Measurements from ENCODE around the gene UBP1.
"Not testable (repeated sequence)": the region's sequence is repeated elsewhere in the genome, so short reads cannot be mapped to it uniquely, and the experiment has no call there.

The UBP1 gene

GRCh38 chr3:33433843-33434242 lies 6.4 kb downstream of the UBP1 start:
- no peak for DNase-seq

- DNase-seq = no peak
These were observed 9.6 kb downstream of the UBP1 start for GRCh38 chr3:33430571-33430970.

GRCh38 chr3:33430061-33430460 lies 10.1 kb downstream of the UBP1 start:
- no peak for DNase-seq

- not testable (repeated sequence) for DNase-seq
These were observed 10.9 kb downstream of the UBP1 start for GRCh38 chr3:33429306-33429705.

- DNase-seq = no peak
These were observed 11.5 kb downstream of the UBP1 start for GRCh38 chr3:33428734-33429133.

GRCh38 chr3:33426630-33427317 lies 13.4 kb downstream of the UBP1 start:
- DNase-seq = no peak

GRCh38 chr3:33426068-33426467 lies 14.1 kb downstream of the UBP1 start:
- DNase-seq = no peak

GRCh38 chr3:33425453-33425852 lies 14.8 kb downstream of the UBP1 start:
- no peak for DNase-seq

- DNase-seq = no peak
These were observed 15.4 kb downstream of the UBP1 start for GRCh38 chr3:33424606-33425452.

GRCh38 chr3:33420966-33421365 lies 19.2 kb downstream of the UBP1 start:
- DNase-seq = no peak

GRCh38 chr3:33419948-33420347 lies 20.3 kb downstream of the UBP1 start:
- no peak for DNase-seq

GRCh38 chr3:33417066-33417673 lies 23.0 kb downstream of the UBP1 start:
- DNase-seq = no peak

- DNase-seq = not testable (repeated sequence)
These were observed 29.4 kb downstream of the UBP1 start for GRCh38 chr3:33410816-33411215.

- no peak for DNase-seq
These were observed 36.4 kb downstream of the UBP1 start for GRCh38 chr3:33403756-33404155.

GRCh38 chr3:33402936-33403335 lies 37.3 kb downstream of the UBP1 start:
- no peak for DNase-seq

- no peak for DNase-seq
These were observed 38.4 kb downstream of the UBP1 start for GRCh38 chr3:33401781-33402180.

GRCh38 chr3:33398410-33398809 lies 41.8 kb downstream of the UBP1 start:
- DNase-seq = no peak

GRCh38 chr3:33395900-33396299 lies 44.3 kb downstream of the UBP1 start:
- DNase-seq = no peak

- DNase-seq = no peak
These were observed 45.7 kb downstream of the UBP1 start for GRCh38 chr3:33394403-33395054.

GRCh38 chr3:33392703-33393125 lies 47.5 kb downstream of the UBP1 start:
- no peak for DNase-seq

GRCh38 chr3:33392144-33392543 lies 48.1 kb downstream of the UBP1 start:
- DNase-seq = no peak

GRCh38 chr3:33391255-33391995 lies 48.8 kb downstream of the UBP1 start:
- no peak for DNase-seq

GRCh38 chr3:33389908-33390307 lies 50.3 kb downstream of the UBP1 start:
- DNase-seq = no peak
